ENCODE results near the gene CYP1B1. TPM values are rescaled to one million over a fixed set of nuclear protein-coding genes. Genes with fewer than 3 reads are reported as not detected.

The CYP1B1 gene
- total RNA-seq (0.18 TPM in 1 of 2 replicates, not detected in the other), polyA plus RNA-seq (0.06 TPM in 1 of 2 replicates, not detected in the other)

DNA sequence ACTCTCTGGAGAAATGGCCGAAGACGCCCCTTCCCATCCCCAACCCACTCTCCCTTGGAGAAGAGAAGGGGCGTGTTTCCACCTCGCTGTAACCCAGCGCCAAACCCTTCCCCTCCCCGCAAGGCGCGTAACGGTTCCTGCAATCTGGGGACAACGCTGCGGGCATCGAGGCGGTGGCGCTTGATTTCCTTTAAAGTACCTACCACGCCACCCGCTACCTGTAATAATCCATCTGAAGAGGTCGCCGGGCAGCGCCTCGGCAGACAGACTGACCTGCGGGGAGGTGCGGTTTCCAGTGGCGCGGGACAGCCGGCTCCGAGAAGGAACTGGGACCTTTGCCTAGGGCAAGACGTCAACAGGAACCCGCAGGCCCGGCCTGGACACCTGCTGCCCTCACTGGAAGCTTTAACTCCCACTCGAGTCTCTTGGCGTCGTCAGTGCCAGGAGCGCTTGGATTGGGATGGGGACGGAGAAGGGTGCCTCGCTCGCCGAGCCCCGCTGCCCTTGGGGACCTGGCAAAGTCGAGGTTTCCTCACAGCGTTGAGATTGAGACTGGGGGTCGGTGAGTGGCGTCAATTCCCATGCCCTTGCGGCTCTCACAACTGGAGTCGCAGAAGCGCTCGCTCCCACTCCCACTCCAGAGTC is at the start of gene CYP1B1:
Gene CYP1B1 (minus strand): TSS at position 645 of the 645 bp plus-strand sequence. CDS start 763 bp downstream, outside the sequence.
- no peak for TF ChIP-seq CTCF (IDR thresholded peaks at IDR 0.05; ENCODE audit: low read depth, low read length)
- Histone ChIP-seq H3K27me3 (peaks cover 67% of the 10 kb centered on the region), H3K27ac (no peak within 1 kb of the TSS), H3K36me3 (no peaks in the 10 kb centered on the region), H3K9me3 (ENCODE audit: low read depth) (no peaks in the 10 kb centered on the region), H3K4me3 (peak within 1 kb of the TSS; percentile 44), H3K4me1 (ENCODE audit: low read depth) (peaks cover 3% of the 10 kb centered on the region)
- DNase-seq (ENCODE audit: low read depth in 1 of 2, low spot score in 1 of 2), result no peak

GRCh38 chr2:38125007-38125406 is 49.1 kb upstream of the CYP1B1 start:
- no peak for TF ChIP-seq CTCF (IDR thresholded peaks at IDR 0.05; ENCODE audit: low read depth, low read length)
- no peak for DNase-seq (ENCODE audit: low read depth in 1 of 2, low spot score in 1 of 2)
- no peak overlapping the region for H3K27ac ChIP-seq
- no peaks in the 10 kb centered on the region for H3K4me1 ChIP-seq (ENCODE audit: low read depth)
- H3K9me3 ChIP-seq (ENCODE audit: low read depth), result no peaks in the 10 kb centered on the region
- no peaks in the 10 kb centered on the region for H3K27me3 ChIP-seq
- no peak overlapping the region for H3K4me3 ChIP-seq
- H3K36me3 ChIP-seq, result no peaks in the 10 kb centered on the region

DNA sequence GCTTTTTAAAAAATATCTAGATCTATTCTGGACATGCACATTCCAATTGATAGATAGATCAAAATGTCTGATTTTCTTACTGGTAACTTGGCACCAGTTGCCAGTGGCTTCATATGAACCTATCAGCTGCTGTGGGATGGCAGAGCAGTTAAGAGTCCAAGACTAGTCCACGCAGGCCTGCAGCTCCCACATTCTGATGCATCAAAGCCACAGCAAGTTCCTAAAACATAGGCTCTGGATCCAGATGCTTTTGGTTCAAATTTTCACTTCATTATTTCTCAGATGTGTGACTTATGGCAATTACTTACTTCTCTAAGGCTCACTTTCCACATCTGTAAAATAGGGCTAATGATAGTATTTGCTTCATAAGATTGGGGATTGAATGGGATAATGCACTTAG is 48.0 kb upstream of the CYP1B1 start:
- no peak for DNase-seq (ENCODE audit: low read depth in 1 of 2, low spot score in 1 of 2)
- no peak overlapping the region for H3K4me3 ChIP-seq

DNA sequence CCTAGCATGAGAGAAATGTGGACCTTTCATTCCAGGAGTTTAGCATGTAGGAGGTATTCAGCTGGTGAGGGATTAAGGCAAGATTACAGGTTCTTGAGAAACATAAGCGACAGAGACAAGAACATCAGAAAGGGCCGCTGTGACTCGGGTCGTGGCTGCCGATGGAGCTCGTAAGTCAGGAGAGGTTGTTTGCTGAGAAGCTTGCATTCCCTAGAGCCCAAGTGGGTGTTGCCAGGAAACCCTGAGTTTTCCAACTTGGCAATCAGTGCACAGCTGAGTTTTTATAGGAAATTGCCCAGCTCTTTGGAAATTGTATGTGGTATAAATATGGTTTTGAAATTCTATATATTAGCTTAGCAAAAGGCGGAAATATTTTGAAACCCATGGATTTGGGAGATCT is 46.4 kb upstream of the CYP1B1 start:
- Histone ChIP-seq H3K4me1 (ENCODE audit: low read depth) (no peaks in the 10 kb centered on the region), H3K27me3 (no peaks in the 10 kb centered on the region), H3K9me3 (ENCODE audit: low read depth) (no peaks in the 10 kb centered on the region), H3K4me3 (no peak overlapping the region), H3K27ac (no peak overlapping the region), H3K36me3 (no peaks in the 10 kb centered on the region)
- no peak for TF ChIP-seq CTCF (IDR thresholded peaks at IDR 0.05; ENCODE audit: low read depth, low read length)
- DNase-seq (ENCODE audit: low read depth in 1 of 2, low spot score in 1 of 2), result peak in 1 of 2 donors; percentile 73

More for the DNA sequence above, 48.0 kb upstream of the CYP1B1 start:
- Histone ChIP-seq H3K9me3 (ENCODE audit: low read depth) (no peaks in the 10 kb centered on the region), H3K36me3 (no peaks in the 10 kb centered on the region), H3K27me3 (no peaks in the 10 kb centered on the region), H3K4me1 (ENCODE audit: low read depth) (no peaks in the 10 kb centered on the region), H3K27ac (no peak overlapping the region)
- TF ChIP-seq CTCF (IDR thresholded peaks at IDR 0.05; ENCODE audit: low read depth, low read length), result no peak

- Histone ChIP-seq H3K4me3 (no peak overlapping the region), H3K27ac (no peak overlapping the region), H3K27me3 (no peaks in the 10 kb centered on the region), H3K9me3 (ENCODE audit: low read depth) (no peaks in the 10 kb centered on the region), H3K4me1 (ENCODE audit: low read depth) (no peaks in the 10 kb centered on the region), H3K36me3 (no peaks in the 10 kb centered on the region)
- TF ChIP-seq CTCF (IDR thresholded peaks at IDR 0.05; ENCODE audit: low read depth, low read length), result no peak
- no peak for DNase-seq (ENCODE audit: low read depth in 1 of 2, low spot score in 1 of 2)
Measured at GRCh38 chr2:38121481-38121880, 45.5 kb upstream of the CYP1B1 start.

Measured in cardiac muscle cell (in vitro differentiated cells and primary cell).